ENCODE results near the gene ATP7B.

The ATP7B gene

GRCh38 chr13:51934461-51935087 is 76.7 kb downstream of the ATP7B start:
- TF ChIP-seq CTBP1 (IDR thresholded peaks at IDR 0.05; ENCODE audit: borderline replicate concordance): no peak
- no peak for TF ChIP-seq LEF1 (IDR thresholded peaks at IDR 0.05; ENCODE audit: borderline replicate concordance)
- no peak for TF ChIP-seq FOXM1 (IDR thresholded peaks at IDR 0.05; ENCODE audit: borderline replicate concordance)
- no peak for TF ChIP-seq PKNOX1 (IDR thresholded peaks at IDR 0.05)
- no peak for TF ChIP-seq FOXK2 (IDR thresholded peaks at IDR 0.05)
- no peak for TF ChIP-seq ZNF384 (IDR thresholded peaks at IDR 0.05)
- no peak for TF ChIP-seq NFRKB (IDR thresholded peaks at IDR 0.05)
- no peak for TF ChIP-seq L3MBTL2 (conservative IDR thresholded peaks at IDR 0.05)
- CTCF ChIA-PET: interaction anchor here (0.7 kb wide), 1 partner anchor 28 kb away, joined by 3 read pairs; no protein-coding TSS in a partner anchor
- DNase-seq (ENCODE audit: extremely low spot score): no peak
- POLR2A ChIA-PET: no interaction called here

- POLR2A ChIA-PET: no interaction called here
- DNase-seq (ENCODE audit: extremely low spot score): no peak
- no peak for TF ChIP-seq HDGF (IDR thresholded peaks at IDR 0.05; ENCODE audit: borderline replicate concordance)
- TF ChIP-seq FOXM1 (IDR thresholded peaks at IDR 0.05; ENCODE audit: borderline replicate concordance): no peak
- TF ChIP-seq ARNT (IDR thresholded peaks at IDR 0.05): no peak
- TF ChIP-seq TARDBP (IDR thresholded peaks at IDR 0.05): no peak
- TF ChIP-seq FOXK2 (IDR thresholded peaks at IDR 0.05): no peak
- TF ChIP-seq ELF4 (IDR thresholded peaks at IDR 0.05): no peak
- no peak for TF ChIP-seq ZNF384 (IDR thresholded peaks at IDR 0.05)
- no peak for TF ChIP-seq NFRKB (IDR thresholded peaks at IDR 0.05)
- CTCF ChIA-PET: no interaction called here
These were observed 77.7 kb downstream of the ATP7B start for GRCh38 chr13:51933466-51934058.

GRCh38 chr13:51932231-51932630 is 79.0 kb downstream of the ATP7B start:
- TF ChIP-seq L3MBTL2 (conservative IDR thresholded peaks at IDR 0.05) (no peak), HDGF (IDR thresholded peaks at IDR 0.05; ENCODE audit: borderline replicate concordance) (no peak), FOXM1 (IDR thresholded peaks at IDR 0.05; ENCODE audit: borderline replicate concordance) (no peak), LEF1 (IDR thresholded peaks at IDR 0.05; ENCODE audit: borderline replicate concordance) (no peak)
- no peak for DNase-seq (ENCODE audit: extremely low spot score)
- ChIA-PET CTCF (no interaction called here), POLR2A (no interaction called here)

GRCh38 chr13:51931606-51932005 is 79.6 kb downstream of the ATP7B start:
- TF ChIP-seq NFRKB (IDR thresholded peaks at IDR 0.05) (no peak), SP1 (IDR thresholded peaks at IDR 0.05) (no peak), ZNF384 (IDR thresholded peaks at IDR 0.05) (no peak), LEF1 (IDR thresholded peaks at IDR 0.05; ENCODE audit: borderline replicate concordance) (no peak), ARNT (IDR thresholded peaks at IDR 0.05) (no peak)
- ChIA-PET CTCF (no interaction called here), POLR2A (no interaction called here)
- no peak for DNase-seq (ENCODE audit: extremely low spot score)

- no peak for DNase-seq (ENCODE audit: extremely low spot score)
- POLR2A ChIA-PET: no interaction called here
- TF ChIP-seq LEF1 (IDR thresholded peaks at IDR 0.05; ENCODE audit: borderline replicate concordance): no peak
- no peak for TF ChIP-seq ZNF384 (IDR thresholded peaks at IDR 0.05)
- no peak for TF ChIP-seq FOXA1 (IDR thresholded peaks at IDR 0.05)
- no peak for TF ChIP-seq SUZ12 (IDR thresholded peaks at IDR 0.05)
- no peak for TF ChIP-seq SP1 (IDR thresholded peaks at IDR 0.05)
- TF ChIP-seq FOXM1 (IDR thresholded peaks at IDR 0.05; ENCODE audit: borderline replicate concordance): no peak
- TF ChIP-seq L3MBTL2 (conservative IDR thresholded peaks at IDR 0.05): no peak
- TF ChIP-seq FOXK2 (IDR thresholded peaks at IDR 0.05): no peak
- TF ChIP-seq PKNOX1 (IDR thresholded peaks at IDR 0.05): no peak
- no peak for TF ChIP-seq ARNT (IDR thresholded peaks at IDR 0.05)
- no peak for TF ChIP-seq NFRKB (IDR thresholded peaks at IDR 0.05)
- no peak for TF ChIP-seq BHLHE40 (IDR thresholded peaks at IDR 0.05; ENCODE audit: borderline replicate concordance)
- no peak for TF ChIP-seq ELF4 (IDR thresholded peaks at IDR 0.05)
- no peak for TF ChIP-seq CTBP1 (IDR thresholded peaks at IDR 0.05; ENCODE audit: borderline replicate concordance)
- CTCF ChIA-PET: no interaction called here
These were observed 81.6 kb downstream of the ATP7B start for GRCh38 chr13:51929699-51930098.

- POLR2A ChIA-PET: no interaction called here
These were observed 83.0 kb downstream of the ATP7B start for GRCh38 chr13:51928231-51928630.

GRCh38 chr13:51927129-51927528 is 84.1 kb downstream of the ATP7B start:
- CTCF ChIA-PET: interaction anchor here (0.5 to 1.3 kb wide), 2 partner anchors 9 to 302 kb away, joined by 4 read pairs; no protein-coding TSS in a partner anchor
- no peak for TF ChIP-seq ZNF384 (IDR thresholded peaks at IDR 0.05)
- no peak for TF ChIP-seq BHLHE40 (IDR thresholded peaks at IDR 0.05; ENCODE audit: borderline replicate concordance)
- no peak for TF ChIP-seq SP1 (IDR thresholded peaks at IDR 0.05)
- TF ChIP-seq HDGF (IDR thresholded peaks at IDR 0.05; ENCODE audit: borderline replicate concordance): no peak
- POLR2A ChIA-PET: no interaction called here
- DNase-seq (ENCODE audit: extremely low spot score): no peak

More at GRCh38 chr13:51928231-51928630, 83.0 kb downstream of the ATP7B start:
- no peak for DNase-seq (ENCODE audit: extremely low spot score)
- CTCF ChIA-PET: no interaction called here
- TF ChIP-seq FOXM1 (IDR thresholded peaks at IDR 0.05; ENCODE audit: borderline replicate concordance) (no peak), ELF4 (IDR thresholded peaks at IDR 0.05) (no peak)

- DNase-seq (ENCODE audit: extremely low spot score): no peak
- TF ChIP-seq HDGF (IDR thresholded peaks at IDR 0.05; ENCODE audit: borderline replicate concordance) (no peak), FOXA1 (IDR thresholded peaks at IDR 0.05) (no peak)
- CTCF ChIA-PET: interaction anchor here (0.5 to 1.3 kb wide), 2 partner anchors 9 to 303 kb away, joined by 4 read pairs; no protein-coding TSS in a partner anchor
- POLR2A ChIA-PET: no interaction called here
These were observed 84.7 kb downstream of the ATP7B start for GRCh38 chr13:51926528-51926885.

Measured in HEK293T (cell line).